Tracheal epithelial cell (primary cell): ENCODE data around the gene KRTAP9-7. TPM values are rescaled to one million over a fixed set of nuclear protein-coding genes. Genes with fewer than 3 reads are reported as not detected.

Source experiments
- total RNA-seq: library from RNA; depleted of rRNA; stranded (reverse); fragments of >200 nt; gene quantifications from 2 replicates; pipeline ENCODE4 v1.2.1, GENCODE V29; 2014

Gene KRTAP9-7
- not detected in 2 replicates for total RNA-seq

DNA sequence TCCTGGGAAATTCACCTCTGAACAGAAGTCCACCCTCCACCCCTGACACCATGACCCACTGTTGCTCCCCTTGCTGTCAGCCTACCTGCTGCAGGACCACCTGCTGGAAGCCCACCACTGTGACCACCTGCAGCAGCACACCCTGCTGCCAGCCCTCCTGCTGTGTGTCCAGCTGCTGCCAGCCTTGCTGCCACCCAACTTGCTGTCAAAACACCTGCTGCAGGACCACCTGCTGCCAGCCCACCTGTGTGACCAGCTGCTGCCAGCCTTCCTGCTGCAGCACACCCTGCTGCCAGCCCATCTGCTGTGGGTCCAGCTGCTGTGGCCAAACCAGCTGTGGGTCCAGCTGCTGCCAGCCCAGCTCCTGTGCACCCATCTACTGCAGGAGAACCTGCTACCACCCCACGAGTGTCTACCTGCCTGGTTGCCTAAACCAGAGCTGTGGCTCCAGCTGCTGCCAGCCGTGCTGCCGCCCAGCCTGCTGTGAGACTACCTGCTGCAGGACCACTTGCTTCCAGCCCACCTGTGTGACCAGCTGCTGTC lies at the start of gene KRTAP9-7:
KRTAP9-7 (plus strand) TSS at position 51 of the 543 bp plus-strand sequence; CDS start at position 51, 0 bp downstream.

DNA sequence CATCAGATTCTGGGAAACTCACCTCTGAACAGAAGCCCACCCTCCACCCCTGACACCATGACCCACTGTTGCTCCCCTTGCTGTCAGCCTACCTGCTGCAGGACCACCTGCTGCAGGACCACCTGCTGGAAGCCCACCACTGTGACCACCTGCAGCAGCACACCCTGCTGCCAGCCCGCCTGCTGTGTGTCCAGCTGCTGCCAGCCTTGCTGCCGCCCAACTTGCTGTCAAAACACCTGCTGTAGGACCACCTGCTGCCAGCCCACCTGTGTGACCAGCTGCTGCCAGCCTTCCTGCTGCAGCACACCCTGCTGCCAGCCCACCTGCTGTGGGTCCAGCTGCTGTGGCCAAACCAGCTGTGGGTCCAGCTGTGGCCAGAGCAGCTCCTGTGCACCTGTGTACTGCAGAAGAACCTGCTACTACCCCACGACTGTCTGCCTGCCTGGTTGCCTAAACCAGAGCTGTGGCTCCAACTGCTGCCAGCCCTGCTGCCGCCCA lies 48.9 kb upstream of the KRTAP9-7 start, which contains the start of gene KRTAP9-2:
KRTAP9-2 (plus strand) TSS at position 51 of the 498 bp plus-strand sequence; CDS start at position 58, 7 bp downstream.

DNA sequence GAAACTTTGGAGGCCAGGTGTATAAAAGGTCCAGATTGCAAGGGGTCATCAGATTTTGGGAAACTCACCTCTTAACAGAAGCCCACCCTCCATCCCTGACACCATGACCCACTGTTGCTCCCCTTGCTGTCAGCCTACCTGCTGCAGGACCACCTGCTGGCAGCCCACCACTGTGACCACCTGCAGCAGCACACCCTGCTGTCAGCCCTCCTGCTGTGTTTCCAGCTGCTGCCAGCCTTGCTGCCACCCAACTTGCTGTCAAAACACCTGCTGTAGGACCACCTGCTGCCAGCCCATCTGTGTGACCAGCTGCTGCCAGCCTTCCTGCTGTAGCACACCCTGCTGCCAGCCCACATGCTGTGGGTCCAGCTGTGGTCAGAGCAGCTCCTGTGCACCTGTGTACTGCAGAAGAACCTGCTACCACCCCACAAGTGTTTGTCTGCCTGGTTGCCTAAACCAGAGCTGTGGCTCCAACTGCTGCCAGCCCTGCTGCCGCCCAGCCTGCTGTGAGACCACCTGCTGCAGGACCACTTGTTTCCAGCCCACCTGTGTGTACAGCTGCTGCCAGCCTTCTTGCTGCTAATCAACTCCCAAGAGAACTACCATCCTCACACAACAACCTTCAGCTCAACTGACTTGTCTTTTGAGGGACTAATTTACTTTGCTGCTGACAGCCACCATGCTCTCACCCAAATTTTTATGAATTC lies 42.9 kb upstream of the KRTAP9-7 start, which contains the start of gene KRTAP9-3:
KRTAP9-3 (plus strand) TSS at position 51 of the 707 bp plus-strand sequence; CDS start at position 104, 53 bp downstream.

DNA sequence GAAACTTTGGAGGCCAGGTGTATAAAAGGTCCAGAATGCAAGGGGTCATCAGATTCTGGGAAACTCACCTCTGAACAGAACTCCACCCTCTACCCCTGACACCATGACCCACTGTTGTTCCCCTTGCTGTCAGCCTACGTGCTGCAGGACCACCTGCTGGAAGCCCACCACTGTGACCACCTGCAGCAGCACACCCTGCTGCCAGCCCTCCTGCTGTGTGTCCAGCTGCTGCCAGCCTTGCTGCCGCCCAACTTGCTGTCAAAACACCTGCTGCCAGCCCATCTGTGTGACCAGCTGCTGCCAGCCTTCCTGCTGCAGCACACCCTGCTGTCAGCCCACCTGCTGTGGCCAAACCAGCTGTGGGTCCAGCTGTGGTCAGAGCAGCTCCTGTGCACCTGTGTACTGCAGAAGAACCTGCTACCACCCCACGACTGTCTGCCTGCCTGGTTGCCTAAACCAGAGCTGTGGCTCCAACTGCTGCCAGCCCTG lies 37.5 kb upstream of the KRTAP9-7 start, which contains the start of gene KRTAP9-8:
KRTAP9-8 (plus strand) TSS at position 51 of the 489 bp plus-strand sequence; CDS start at position 104, 53 bp downstream.

DNA sequence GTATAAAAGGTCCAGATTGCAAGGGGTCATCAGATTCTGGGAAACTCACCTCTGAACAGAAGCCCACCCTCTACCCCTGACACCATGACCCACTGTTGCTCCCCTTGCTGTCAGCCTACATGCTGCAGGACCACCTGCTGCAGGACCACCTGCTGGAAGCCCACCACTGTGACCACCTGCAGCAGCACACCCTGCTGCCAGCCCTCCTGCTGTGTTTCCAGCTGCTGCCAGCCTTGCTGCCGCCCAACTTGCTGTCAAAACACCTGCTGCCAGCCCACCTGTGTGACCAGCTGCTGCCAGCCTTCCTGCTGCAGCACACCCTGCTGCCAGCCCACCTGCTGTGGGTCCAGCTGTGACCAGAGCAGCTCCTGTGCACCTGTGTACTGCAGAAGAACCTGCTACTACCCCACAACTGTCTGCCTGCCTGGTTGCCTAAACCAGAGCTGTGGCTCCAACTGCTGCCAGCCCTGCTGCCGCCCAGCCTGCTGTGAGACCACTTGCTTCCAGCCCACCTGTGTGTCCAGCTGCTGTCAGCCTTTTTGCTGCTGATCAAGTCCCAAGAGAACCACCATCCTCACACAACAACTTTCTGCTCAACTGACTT lies 25.8 kb upstream of the KRTAP9-7 start, which contains the start of gene KRTAP9-4:
KRTAP9-4 (plus strand) TSS at position 51 of the 604 bp plus-strand sequence; CDS start at position 85, 34 bp downstream.

GRCh38 chr17:41255381-41256290 lies 19.9 kb upstream of the KRTAP9-7 start, which contains the start of gene KRTAP9-9:
Gene KRTAP9-9 (plus strand): TSS chr17:41255384.

GRCh38 chr17:41265078-41265477 lies 10.4 kb upstream of the KRTAP9-7 start, which contains the start of gene KRTAP9-6:
Gene KRTAP9-6 (plus strand): TSS chr17:41265378. CDS start chr17:41265378, 0 bp downstream.

DNA sequence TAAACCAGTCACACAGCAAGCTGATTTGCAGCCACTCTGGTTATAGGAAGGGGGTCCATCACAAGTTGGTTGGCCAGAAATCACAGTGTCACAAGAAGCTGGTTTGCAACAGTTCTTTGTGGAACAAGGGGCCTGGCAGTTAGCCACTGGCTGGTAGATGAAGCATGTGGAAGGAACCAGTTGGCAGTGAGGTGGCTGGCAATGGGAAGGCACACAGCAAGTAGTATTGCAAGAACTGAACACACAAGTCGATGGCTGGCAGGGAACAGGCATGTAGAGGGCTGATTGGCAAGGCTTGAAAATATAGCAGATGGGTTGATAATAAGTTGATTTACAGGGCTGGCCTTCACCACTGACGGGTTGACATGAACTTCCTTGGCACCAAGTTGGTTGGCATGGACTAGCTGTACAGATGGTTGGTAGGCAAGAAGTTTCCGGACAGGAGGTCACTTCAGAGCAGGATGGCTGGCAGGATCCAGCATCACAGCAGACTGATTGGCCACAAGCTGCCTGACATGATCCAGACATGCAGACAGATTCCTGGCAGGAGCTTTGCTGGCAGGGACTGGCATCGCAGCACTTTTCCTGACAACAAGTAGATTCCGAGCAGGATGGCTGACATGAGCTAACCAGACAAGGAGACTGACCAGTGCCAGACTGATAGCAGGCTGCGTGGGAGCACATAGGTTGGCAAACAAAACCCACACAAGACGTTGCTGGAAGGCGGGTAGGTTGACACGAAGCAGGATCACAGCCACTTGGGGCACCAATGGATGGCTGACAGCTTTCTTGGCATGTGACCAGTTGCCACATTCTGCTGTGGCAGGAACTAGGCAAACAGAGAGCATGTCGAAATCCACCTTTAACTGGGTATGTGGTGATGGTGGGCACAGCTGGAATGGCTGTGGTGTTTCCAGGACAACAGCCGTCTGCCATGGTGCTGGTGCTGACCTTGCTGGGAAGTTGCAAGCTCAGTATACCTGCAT lies 26.7 kb downstream of the KRTAP9-7 start, which contains the start of gene KRTAP29-1:
KRTAP29-1 (minus strand) TSS at position 936 of the 986 bp plus-strand sequence; CDS start at position 936, 0 bp downstream.

DNA sequence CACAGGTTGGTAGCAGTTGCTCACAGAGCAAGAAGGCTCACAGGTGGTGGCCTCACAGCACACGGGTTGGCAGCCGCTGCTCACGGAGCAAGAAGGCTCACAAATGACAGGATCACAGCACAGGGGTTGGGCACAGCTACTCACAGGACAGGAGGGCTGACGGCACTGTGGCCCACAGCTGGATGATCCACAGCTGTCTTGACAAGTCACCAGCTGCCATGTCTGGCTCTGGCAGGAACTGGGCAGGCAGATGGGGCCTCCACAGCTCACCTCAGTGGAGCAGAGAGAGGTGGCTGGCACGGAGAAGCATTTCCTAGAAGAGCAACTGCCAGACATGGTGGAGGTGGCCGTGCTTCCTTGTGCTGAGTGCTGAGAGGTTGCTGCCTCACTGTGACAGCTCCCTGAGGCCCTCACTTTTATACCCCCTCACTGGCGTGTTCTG lies 33.4 kb downstream of the KRTAP9-7 start, which contains the start of gene KRTAP16-1:
KRTAP16-1 (minus strand) TSS at position 392 of the 442 bp plus-strand sequence; CDS start at position 336, 56 bp downstream.

GRCh38 chr17:41315204-41315794 lies 39.8 kb downstream of the KRTAP9-7 start, which contains the start of gene KRTAP17-1:
Gene KRTAP17-1 (minus strand): TSS chr17:41315710. CDS start chr17:41315650, 60 bp downstream.

Other genes with a start within 250 kb of the KRTAP9-7 start
- gene KRTAP1-5, start 248.5 kb upstream of the KRTAP9-7 start, total RNA-seq = 0.24 TPM in 1 of 2 replicates, not detected in the other
- gene KRTAP1-4, start 245.5 kb upstream of the KRTAP9-7 start, total RNA-seq = not detected in 2 replicates
- gene KRTAP1-3, start 240.8 kb upstream of the KRTAP9-7 start, total RNA-seq = not detected in 2 replicates
- 0.24 TPM in 1 of 2 replicates, not detected in the other for gene KRTAP1-1, start 234.2 kb upstream of the KRTAP9-7 start, total RNA-seq
- not detected in 2 replicates for gene KRTAP2-1, start 228.4 kb upstream of the KRTAP9-7 start, total RNA-seq
- not detected in 2 replicates for gene KRTAP2-2, start 220.5 kb upstream of the KRTAP9-7 start, total RNA-seq
- 2.9 TPM in 1 of 2 replicates, not detected in the other for gene KRTAP2-3, start 215.6 kb upstream of the KRTAP9-7 start, total RNA-seq
- gene KRTAP2-4, start 209.8 kb upstream of the KRTAP9-7 start, total RNA-seq = not detected in 2 replicates
- gene KRTAP4-7, start 191.5 kb upstream of the KRTAP9-7 start, total RNA-seq = not detected in 2 replicates
- not detected in 2 replicates for gene KRTAP4-8, start 177.6 kb upstream of the KRTAP9-7 start, total RNA-seq
- gene KRTAP4-16, start 173.5 kb upstream of the KRTAP9-7 start, total RNA-seq = not detected in 2 replicates
- not detected in 2 replicates for gene KRTAP4-9, start 170.3 kb upstream of the KRTAP9-7 start, total RNA-seq
- gene KRTAP4-11, start 157.3 kb upstream of the KRTAP9-7 start, total RNA-seq = not detected in 2 replicates
- gene KRTAP4-12, start 151.5 kb upstream of the KRTAP9-7 start, total RNA-seq = not detected in 2 replicates
- not detected in 2 replicates for gene KRTAP4-6, start 135.2 kb upstream of the KRTAP9-7 start, total RNA-seq
- not detected in 2 replicates for gene KRTAP4-5, start 125.9 kb upstream of the KRTAP9-7 start, total RNA-seq
- gene KRTAP4-4, start 115.0 kb upstream of the KRTAP9-7 start, total RNA-seq = not detected in 2 replicates
- not detected in 2 replicates for gene KRTAP4-3, start 107.5 kb upstream of the KRTAP9-7 start, total RNA-seq
- gene KRTAP4-2, start 97.5 kb upstream of the KRTAP9-7 start, total RNA-seq = not detected in 2 replicates
- not detected in 2 replicates for gene KRTAP4-1, start 90.8 kb upstream of the KRTAP9-7 start, total RNA-seq
- not detected in 2 replicates for gene KRTAP9-1, start 85.8 kb upstream of the KRTAP9-7 start, total RNA-seq
- not detected in 2 replicates for gene KRTAP9-2, start 49.0 kb upstream of the KRTAP9-7 start, total RNA-seq
- gene KRTAP9-3, start 43.2 kb upstream of the KRTAP9-7 start, total RNA-seq = not detected in 2 replicates
- not detected in 2 replicates for gene KRTAP9-8, start 37.7 kb upstream of the KRTAP9-7 start, total RNA-seq
- gene KRTAP9-4, start 26.0 kb upstream of the KRTAP9-7 start, total RNA-seq = not detected in 2 replicates
- not detected in 2 replicates for gene KRTAP9-9, start 20.3 kb upstream of the KRTAP9-7 start, total RNA-seq
- gene KRTAP9-6, start 10.3 kb upstream of the KRTAP9-7 start, total RNA-seq = not detected in 2 replicates
- not detected in 2 replicates for gene KRTAP29-1, start 27.2 kb downstream of the KRTAP9-7 start, total RNA-seq
- not detected in 2 replicates for gene KRTAP16-1, start 33.6 kb downstream of the KRTAP9-7 start, total RNA-seq
- gene KRTAP17-1, start 40.0 kb downstream of the KRTAP9-7 start, total RNA-seq = 0.24 TPM in 1 of 2 replicates, not detected in the other
- gene KRT33A, start 75.1 kb downstream of the KRTAP9-7 start, total RNA-seq = under 0.01 TPM in 1 of 2 replicates, not detected in the other
- gene KRT33B, start 94.1 kb downstream of the KRTAP9-7 start, total RNA-seq = 0.21 and 0.24 TPM in 2 replicates
- 0.43 and 7.0 TPM in 2 replicates for gene KRT34, start 106.6 kb downstream of the KRTAP9-7 start, total RNA-seq
- 0.24 TPM in 1 of 2 replicates, not detected in the other for gene KRT31, start 121.9 kb downstream of the KRTAP9-7 start, total RNA-seq
- not detected in 2 replicates for gene KRT37, start 148.9 kb downstream of the KRTAP9-7 start, total RNA-seq
- gene KRT38, start 165.3 kb downstream of the KRTAP9-7 start, total RNA-seq = not detected in 2 replicates
- not detected in 2 replicates for gene KRT32, start 191.7 kb downstream of the KRTAP9-7 start, total RNA-seq
- not detected in 2 replicates for gene KRT35, start 205.5 kb downstream of the KRTAP9-7 start, total RNA-seq
- gene KRT36, start 214.2 kb downstream of the KRTAP9-7 start, total RNA-seq = not detected in 2 replicates
- 0.24 and 20.0 TPM in 2 replicates for gene KRT13, start 229.9 kb downstream of the KRTAP9-7 start, total RNA-seq
- gene KRT15, start 243.2 kb downstream of the KRTAP9-7 start, total RNA-seq = 38.1 and 92.7 TPM in 2 replicates